HG03442 (cell line): ENCODE results near the gene LAMTOR3.
A peak's percentile ranks its signal among the peaks of the same experiment; 100 is the strongest.

Experiments used
- ATAC-seq: cut with Tn5 transposase; IDR thresholded peaks from one replicate; pipeline ENCODE4 v1.9.1; 2021; ENCODE audit warnings: mild to moderate bottlenecking, moderate library complexity; ENCODE audit not compliant: unreplicated experiment

LAMTOR3 gene, protein sequence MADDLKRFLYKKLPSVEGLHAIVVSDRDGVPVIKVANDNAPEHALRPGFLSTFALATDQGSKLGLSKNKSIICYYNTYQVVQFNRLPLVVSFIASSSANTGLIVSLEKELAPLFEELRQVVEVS

DNA sequence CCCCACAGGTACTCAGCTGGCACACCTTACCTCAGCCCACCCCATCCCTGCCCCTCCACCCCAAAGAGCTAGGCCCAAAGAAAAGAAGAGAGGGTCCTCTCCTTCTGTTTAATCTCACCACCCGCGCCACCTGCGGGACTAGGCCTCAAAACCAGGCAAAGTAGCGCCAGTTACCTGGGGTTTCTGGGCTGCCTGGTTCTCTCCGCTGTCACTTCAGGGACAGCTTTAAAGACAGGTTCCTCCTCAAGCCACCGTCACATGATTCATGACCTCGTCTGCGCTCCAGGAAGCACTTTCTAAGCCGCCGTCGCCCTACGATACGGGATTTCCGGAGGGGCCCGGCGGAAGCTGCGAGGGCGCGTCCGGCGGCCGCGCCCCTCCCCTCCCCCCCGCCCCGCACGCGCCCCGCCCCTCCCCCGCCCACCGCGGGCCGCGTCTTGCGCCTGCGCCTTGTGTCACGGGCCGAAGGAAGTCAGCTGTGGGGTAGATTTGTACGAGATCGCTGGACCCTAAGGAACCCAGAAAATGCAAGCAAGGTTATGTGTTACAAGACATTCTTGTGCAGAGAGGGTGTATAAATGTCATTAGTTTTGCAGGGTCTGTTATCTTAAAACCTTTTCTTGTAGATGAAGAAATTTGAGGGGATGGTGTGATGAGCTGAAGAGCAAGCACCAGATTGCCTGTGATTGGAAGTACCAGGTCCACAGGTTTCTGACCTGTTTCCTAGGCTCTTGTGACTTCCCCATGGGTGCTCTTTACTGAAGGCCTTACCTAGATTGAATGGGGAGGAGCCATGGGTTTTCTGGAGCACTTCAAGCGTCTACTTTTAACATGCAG, at the start of gene LAMTOR3:
Gene LAMTOR3 (minus strand): TSS at position 267 of the 837 bp plus-strand sequence. CDS start 464 bp downstream, outside the sequence.
- ATAC-seq = peak; percentile 100

DNA sequence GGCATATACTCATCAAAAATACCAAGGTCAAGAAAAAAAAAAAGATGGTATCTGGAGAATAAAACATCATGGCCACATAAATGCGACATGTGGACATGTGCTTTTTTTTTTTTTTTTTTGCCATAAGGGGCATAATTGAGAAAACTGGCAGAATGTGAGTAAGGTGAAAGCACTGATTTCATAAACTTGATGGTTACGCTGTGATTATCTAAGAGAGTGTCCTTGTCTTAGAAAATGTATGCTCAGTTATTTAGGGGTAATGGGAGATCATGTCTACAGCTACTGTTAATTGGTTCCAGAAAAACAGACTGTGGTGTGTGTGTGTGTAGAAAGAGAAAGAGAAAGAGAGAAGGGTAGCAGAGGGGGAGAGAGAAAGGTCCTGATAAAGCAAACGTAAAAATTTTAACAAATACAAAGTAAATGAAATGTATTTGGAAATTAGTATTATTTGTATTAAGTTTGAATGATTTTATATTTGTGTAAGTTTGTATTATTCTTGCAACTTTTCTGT, 44.1 kb upstream of the LAMTOR3 start:
- ATAC-seq = no peak

DNA sequence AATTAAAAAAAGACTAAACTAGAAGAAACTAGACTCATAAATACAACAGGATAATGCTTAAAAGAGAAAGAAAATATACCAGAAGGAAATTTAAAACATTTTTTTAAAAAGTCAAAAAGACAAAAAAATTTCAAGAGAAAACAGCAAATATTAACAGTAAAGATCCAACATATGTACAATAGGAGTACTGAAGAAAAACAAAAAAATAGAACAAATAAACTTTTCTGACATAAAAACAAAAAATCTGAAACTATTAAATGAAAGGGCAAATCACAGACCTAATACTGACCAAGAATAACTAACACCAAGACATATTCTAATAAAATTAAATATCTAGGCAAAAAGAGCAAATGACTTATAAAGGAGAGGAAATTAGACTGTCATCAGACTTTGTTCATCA, 40.7 kb upstream of the LAMTOR3 start:
- no peak for ATAC-seq

DNA sequence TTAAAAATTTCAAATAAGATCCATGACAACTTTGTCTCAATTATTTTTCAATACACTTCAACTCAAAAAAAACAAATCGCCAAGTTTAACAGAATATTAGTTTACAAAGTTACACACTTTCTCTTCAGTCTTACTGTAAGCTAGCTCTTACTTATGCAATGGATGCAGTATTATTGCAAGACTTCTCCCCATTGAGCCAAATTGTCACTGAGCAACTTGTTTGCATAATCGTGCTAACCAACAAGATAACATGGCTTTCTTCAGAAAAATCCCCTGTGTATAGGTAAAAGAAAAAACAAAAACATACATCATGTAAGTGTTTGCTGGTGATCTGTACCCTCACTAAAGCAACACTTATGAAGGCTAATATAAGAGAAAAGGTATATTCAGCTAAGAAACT, 33.3 kb upstream of the LAMTOR3 start:
- no peak for ATAC-seq

DNA sequence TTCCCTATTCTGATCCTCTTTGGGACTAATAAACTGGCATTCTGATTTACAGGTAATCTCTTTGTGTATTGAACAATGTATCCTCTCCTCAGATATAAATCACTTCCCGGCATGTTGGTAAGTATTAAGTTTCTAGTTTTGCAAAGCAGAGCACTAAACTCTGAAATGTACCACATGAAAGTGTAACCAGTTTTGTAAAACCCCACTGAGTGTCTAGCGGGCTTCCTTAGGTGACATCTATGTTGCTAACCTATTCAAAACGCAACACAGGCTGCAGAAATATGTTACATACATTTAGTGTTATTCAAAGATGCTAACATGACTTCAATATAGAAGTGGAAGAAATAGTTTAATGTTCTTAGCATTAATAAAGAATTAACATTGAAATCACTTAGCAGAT, 26.9 kb upstream of the LAMTOR3 start:
- no peak for ATAC-seq

DNA sequence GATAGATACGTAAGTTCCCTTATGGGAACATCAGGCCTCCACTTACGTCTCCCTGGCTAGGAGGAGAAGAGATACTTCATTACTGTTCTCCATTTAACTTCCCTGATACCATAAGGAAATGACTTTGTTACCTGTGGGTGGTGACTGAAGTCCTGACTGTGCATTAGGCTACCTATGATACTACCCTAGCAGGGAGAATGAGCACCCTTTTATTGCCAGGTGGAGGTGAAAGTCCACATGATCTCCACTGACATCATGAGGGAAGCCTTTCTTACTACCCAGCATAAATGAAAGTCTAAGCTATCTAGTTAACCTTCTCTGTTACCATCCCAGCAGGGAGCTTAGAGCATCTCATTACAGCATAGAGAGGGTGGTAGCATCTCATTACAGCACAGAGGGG, 24.4 kb upstream of the LAMTOR3 start:
- no peak for ATAC-seq

DNA sequence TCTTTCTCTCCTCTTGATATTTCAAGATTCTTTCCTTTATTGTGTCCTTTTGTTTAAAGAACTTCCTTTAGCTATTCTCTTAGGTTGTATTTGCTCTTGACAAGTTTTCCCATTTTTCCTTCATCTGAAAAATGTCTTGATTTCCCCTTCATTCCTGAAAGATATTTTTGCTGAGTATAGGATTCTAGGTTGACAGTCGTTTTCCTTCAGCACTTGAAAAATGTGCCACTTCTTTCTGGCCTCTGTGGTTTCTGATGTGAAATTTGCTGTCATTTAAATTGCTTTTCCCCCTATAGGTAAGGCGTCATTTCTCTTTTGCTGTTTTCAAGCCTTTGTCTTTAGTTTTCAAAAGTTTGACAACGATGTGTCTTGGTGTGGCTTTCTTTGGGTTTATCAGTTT, 23.3 kb upstream of the LAMTOR3 start:
- ATAC-seq = no peak

DNA sequence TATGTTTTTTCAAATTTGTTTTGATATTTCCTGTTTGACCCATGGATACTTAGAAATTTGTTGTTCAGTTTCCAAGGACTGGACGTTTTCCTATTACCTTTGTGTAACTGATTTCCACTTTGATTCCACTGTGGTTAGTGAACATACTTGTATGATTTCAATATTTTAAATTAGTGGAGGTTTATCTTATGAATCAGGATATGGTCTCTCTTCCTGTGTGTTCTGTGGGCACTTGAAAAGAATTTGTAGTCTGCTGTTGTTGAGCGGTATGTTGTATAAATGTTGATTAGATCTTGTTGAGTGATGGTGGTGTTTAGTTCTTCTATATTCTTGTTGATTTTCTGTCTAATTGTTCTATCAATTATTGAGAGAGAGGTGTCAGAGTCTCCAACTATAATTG, 21.2 kb upstream of the LAMTOR3 start:
- ATAC-seq = no peak

DNA sequence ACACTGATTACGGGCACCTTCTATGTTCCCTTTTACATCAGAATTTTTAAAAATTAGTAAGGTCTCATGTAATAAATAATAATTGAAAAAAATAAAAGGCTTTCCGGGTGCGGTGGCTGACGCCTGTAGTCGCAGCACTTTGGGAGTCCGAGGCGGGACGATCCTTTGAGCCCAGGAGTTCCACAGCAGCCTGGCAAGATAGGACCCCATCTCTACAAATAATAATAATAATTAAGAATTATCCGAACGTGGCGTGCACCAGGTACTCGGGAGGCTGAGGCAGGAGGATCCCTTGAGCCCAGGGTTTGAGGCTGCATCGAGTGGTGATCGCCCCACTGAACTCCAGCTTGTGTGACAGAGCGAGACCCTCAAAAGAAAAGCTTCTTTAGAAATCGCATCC, 771 bp upstream of the LAMTOR3 start:
- ATAC-seq = no peak

DNA sequence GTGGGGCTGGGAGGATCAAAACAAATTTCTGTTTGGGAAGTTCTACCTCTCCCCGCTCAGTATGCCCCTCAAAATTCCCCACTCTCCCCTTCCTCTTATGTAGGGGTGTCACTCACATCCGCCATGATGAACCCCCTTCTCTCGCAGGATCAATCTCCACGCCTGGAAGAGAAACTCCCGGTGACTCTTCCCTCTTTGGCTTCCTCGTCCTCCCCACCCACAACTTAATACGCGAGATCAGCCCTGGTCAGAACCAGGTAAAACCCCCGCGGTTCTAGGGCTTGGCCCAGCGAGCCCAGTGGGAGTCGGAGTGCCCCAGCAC, 427 bp downstream of the LAMTOR3 start:
- no peak for ATAC-seq

DNA sequence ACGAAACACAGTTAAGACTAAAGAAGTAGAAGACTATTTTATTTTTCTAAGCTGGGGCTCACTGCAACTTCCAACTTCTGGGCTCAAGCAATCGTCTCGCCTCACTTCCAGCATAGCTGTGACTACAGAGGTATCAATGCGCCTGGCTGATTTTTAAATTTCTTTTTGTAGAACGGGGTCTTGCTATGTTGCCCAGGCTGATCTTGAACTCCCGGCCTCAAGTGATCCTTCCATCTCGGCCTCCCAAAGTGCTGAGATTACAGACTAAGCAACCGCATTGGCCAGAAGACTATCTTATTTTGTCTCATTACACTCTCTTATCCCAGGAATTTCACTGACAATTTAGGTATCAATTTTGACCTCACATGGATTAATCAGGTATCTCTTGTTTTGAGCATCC, 1.2 kb downstream of the LAMTOR3 start:
- ATAC-seq = no peak

DNA sequence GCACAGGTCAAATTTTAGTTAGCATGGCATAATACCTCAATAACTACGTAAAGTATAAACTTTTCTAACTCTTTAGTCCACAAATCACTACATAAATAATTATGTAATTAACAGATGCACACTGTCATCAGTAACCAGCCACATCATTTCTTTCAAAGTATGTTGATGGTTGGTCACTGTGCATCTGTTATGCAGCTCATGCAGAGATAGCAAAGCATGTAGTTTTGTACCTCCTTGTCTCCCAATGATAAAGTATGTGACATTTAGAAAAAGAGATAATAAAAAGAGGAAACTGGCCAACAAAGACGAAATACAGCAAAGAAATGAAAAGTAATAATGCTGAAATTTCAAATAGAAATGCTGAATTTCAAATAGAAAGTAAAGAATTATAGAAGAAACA, 2.9 kb downstream of the LAMTOR3 start:
- ATAC-seq = no peak

DNA sequence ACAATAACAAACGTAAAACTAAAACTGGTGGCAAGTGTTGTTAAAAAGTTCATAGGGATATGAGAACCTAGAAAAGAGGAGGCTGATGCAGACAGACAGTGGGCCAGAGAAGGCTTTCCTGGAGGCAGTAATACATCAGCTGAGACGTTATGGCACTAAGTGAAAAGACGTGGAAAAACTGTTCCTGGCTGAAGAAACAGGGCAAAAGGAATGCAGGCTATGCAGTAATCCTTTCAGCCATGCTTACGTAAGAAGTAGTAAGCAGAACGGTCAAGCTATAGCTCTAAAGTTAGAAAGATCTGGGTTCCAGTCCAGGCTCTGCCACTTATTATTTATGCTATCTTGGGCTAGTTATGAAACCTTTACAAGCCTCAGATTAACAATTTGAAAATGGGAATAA, 6.4 kb downstream of the LAMTOR3 start:
- ATAC-seq = no peak

DNA sequence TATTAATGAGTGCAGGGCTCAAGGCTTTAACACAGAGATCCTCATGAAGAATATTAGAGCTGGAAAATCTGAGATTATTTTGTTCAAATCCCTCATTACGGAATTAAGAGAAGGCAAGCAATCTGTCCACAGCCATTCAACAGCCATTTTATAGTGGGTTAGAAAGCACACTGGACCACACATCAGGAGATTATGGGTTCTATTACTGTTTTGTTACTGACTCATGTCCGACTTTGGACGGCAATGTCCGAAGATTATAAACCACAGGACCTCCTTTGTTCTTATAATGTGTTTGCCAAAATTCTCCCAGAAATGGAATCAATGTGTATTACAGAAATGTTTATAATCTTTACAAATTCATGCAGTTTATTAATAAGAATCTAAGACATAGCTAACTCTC, 8.1 kb downstream of the LAMTOR3 start:
- ATAC-seq = no peak

DNA sequence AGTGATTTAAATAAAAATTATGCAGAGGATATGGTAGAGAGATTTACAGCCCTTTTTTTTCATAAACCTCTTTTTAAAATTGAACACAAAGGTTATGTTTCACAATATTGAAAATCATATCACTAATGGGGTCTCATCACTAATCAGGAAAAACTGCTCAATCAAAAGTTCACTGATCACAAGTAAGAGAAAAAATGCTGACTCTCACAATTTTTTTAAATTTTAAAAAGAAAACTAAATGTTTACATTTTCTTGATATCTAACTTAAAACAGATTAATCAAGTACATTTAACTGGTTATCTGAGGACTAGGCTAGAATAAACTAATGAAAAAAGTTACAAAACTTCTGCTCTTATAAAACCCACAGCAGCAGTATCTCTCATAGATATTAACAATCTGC, 8.5 kb downstream of the LAMTOR3 start:
- no peak for ATAC-seq

DNA sequence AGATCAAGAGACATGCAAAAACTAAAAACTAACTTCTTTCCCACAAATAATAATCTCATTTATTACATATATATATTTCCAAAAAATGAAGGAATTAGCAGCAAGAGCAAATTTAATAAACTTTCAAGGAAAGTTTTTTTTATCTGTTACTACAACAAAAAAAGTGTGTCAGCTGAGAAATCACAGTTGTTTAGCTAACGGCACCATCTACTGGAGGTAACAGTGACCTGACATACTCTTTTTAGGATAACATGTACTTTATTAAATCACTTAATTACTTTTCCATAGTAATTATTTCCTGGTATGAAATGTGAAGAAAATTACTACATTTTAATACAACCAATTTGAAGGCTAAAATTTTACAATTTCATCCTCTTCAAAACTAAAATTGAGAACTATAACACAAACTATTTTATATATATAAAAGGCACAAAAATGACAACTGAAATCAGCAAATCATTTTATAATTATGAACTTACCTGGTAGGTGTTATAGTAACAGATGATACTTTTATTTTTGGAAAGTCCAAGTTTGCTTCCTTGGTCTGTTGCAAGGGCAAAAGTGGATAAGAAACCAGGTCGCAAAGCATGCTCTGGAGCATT, 9.1 kb downstream of the LAMTOR3 start:
- ATAC-seq = no peak

DNA sequence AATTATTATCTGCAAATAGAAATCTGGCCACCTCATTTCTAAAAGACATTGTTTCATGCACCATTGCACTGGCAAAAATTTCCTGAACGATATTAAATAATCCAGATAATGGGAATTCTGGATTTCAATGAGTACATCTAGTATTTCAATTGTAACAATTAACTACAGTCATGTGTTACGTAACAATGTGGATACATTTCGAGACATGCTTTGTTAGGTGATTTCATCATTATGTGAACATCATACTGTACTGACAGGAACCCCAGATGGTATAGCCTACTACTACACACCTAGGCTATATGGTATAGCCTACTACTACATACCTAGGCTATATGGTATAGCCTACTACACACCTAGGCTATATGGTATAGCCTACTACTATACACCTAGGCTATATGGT, 14.8 kb downstream of the LAMTOR3 start:
- no peak for ATAC-seq

DNA sequence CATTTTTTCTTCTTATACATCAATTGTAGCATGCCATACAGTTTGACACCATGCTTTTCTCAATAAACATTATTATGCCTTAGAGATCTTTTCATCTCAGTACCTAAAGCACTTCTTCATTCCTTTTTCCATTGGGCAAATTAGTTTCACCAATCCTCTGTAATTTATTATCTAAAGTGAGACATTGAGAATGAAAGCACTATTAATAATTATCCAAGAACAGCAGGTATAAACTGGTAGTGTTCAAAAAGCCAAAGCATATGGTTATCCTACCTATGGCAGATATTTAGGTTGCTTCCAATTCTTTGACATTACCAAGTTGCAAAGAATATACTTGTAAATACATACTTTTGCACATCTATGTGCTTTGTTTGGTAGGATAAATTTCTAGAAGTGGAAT, 15.6 kb downstream of the LAMTOR3 start:
- no peak for ATAC-seq

DNA sequence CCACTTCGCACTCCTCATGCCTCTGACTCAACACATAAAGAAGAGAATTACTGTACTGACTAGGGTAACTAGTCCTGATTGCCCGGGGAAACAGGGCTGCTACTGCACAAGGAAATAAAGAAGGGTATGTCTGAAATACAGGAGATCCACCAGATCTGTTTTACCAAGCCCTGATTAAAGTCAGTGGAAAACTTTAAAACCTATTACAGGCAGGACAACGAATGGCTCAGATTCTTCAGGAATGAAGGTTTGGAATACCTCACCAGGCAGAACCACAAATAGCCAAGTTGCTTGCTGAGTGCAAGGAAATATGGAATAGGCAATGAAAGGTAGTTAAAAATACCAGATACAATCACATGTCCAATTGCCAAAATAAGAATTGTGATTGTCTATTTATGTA, 17.3 kb downstream of the LAMTOR3 start:
- no peak for ATAC-seq

DNA sequence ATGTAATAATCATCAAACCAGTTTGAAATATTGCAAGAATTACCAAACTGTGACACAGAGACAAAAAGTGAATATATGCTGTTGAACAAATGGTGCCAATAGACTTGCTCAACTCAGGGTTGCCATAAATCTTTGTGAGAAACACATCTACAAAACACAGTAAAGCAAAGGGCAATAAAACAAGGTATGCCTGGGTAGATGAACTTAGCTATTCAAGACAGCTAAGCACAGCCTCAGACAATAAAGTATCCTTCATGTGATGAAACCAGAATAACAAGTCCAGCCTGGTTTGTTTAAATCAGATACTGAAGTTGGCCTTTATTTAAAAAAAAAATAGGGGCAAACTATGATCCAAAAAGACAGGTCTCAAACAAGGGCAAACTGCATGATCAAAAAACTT, 19.2 kb downstream of the LAMTOR3 start:
- no peak for ATAC-seq

DNA sequence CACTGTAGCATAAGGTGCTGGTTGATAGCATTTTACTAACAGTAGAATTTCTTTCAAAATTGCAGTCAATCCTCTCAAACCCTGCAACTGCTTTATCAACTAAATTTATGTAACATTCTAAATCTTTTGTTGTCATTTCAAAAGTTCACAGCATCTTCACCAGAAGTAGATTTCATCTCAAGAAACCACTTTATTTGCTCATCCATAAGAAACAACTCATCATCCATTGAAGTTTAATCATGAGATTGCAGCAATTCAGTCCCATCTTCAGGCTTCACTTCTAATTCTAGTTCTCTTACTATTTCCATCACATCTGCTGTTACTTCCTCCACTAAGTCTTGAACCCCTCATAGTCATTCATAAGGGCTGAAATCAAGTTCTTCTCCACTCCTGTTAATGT, 21.7 kb downstream of the LAMTOR3 start:
- no peak for ATAC-seq

DNA sequence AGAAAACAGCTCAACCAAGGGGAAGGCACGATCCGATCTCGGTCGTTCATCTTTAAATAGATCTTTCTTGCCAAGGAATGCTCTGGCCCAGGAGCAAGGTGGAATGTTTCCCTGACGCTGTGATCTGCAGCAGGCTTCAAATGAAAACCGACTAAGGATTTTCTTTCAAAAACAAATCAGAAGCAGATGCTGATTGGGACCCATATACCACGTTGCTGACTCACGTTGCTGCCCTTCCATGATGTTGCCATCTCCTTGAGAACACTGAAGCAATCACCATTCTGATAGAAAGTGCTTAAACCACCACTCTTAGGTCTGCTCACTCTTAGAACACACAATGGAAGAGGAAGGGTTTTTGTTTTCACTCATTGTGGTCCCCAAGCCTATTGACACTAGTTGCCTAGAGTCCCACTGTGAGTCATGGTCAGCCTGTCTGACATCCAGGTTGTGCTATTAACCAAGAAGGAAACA, 26.1 kb downstream of the LAMTOR3 start:
- ATAC-seq = peak; percentile 75
